Activated CD4-positive, CD25-positive, alpha-beta regulatory T cell treated with anti-CD3 and anti-CD28 coated beads, Interleukin-2, amount 50 U/mL, for 16 hours (primary cell): Measurements from ENCODE around the gene PHKG2.

Source experiments
- DNase-seq: peaks from one replicate; pipeline ENCODE4 v3.0.0-alpha.2; 2020; ENCODE audit warnings: low read depth, low spot score

Gene PHKG2

GRCh38 chr16:30774367-30775130, 26.3 kb downstream of the PHKG2 start:
- DNase-seq = no peak

GRCh38 chr16:30775131-30775391, 26.8 kb downstream of the PHKG2 start:
- DNase-seq = no peak

- DNase-seq = no peak
These were observed 27.4 kb downstream of the PHKG2 start for GRCh38 chr16:30775392-30776188.

GRCh38 chr16:30777591-30778297, 29.5 kb downstream of the PHKG2 start:
- no peak for DNase-seq

- DNase-seq = no peak
These were observed 30.5 kb downstream of the PHKG2 start for GRCh38 chr16:30778549-30779244.

GRCh38 chr16:30779596-30779995, 31.4 kb downstream of the PHKG2 start:
- DNase-seq = no peak

- DNase-seq = no peak
These were observed 31.8 kb downstream of the PHKG2 start for GRCh38 chr16:30780021-30780420.

GRCh38 chr16:30780549-30780948, 32.3 kb downstream of the PHKG2 start:
- DNase-seq = no peak

GRCh38 chr16:30782486-30783279, 34.5 kb downstream of the PHKG2 start:
- no peak for DNase-seq

- no peak for DNase-seq
These were observed 35.3 kb downstream of the PHKG2 start for GRCh38 chr16:30783280-30784109.

- DNase-seq = no peak
These were observed 36.0 kb downstream of the PHKG2 start for GRCh38 chr16:30784215-30784614.

GRCh38 chr16:30785126-30786106, 37.2 kb downstream of the PHKG2 start:
- DNase-seq = no peak

GRCh38 chr16:30786115-30786935, 38.1 kb downstream of the PHKG2 start:
- DNase-seq = no peak

- DNase-seq = no peak
These were observed 38.8 kb downstream of the PHKG2 start, which contains the start of gene ZNF629 for GRCh38 chr16:30786936-30787612. ZNF629 (minus strand) TSS chr16:30787205; CDS start chr16:30784482, 2,723 bp downstream.

GRCh38 chr16:30787613-30788378, 39.6 kb downstream of the PHKG2 start:
- no peak for DNase-seq

- no peak for DNase-seq
These were observed 45.4 kb downstream of the PHKG2 start for GRCh38 chr16:30793508-30794069.
